Hematopoietic multipotent progenitor cell treated with erythropoietin and hydrocortisone succinate and interleukin-3 and kit ligand, for 8 days (in vitro differentiated cells): ENCODE measurements around the gene PC.
"Not testable (repeated sequence)": the region's sequence is repeated elsewhere in the genome, so short reads cannot be mapped to it uniquely, and the experiment has no call there.

Experiments used
- DNase-seq: peaks from one replicate; pipeline ENCODE4 v3.0.0-alpha.2; 2015

PC gene

GRCh38 chr11:66840317-66841091 lies 117.7 kb downstream of the PC start:
- no peak for DNase-seq

- DNase-seq, result peak; percentile 51
Measured at GRCh38 chr11:66835768-66836405, 122.3 kb downstream of the PC start.

- DNase-seq, result peak; percentile 63
Measured at GRCh38 chr11:66834943-66835342, 123.2 kb downstream of the PC start.

DNA sequence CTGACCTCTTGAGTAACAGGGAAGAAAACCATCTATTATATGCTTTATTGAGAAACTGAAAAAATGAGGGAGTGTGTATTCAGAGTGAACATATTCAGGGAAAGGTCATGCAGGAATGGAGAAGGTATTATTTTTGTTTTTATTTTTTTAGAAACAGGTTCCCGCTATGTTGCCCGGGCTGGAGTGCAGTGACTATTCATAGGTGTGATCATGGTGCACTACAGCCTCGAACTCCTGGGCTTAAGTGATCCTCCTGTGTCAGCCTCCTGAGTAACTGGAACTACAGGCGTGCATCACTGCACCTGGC lies 123.7 kb downstream of the PC start:
- DNase-seq, result no peak

GRCh38 chr11:66824573-66824972 lies 133.6 kb downstream of the PC start:
- not testable (repeated sequence) for DNase-seq

GRCh38 chr11:66823700-66824099 lies 134.5 kb downstream of the PC start:
- DNase-seq, result no peak

DNA sequence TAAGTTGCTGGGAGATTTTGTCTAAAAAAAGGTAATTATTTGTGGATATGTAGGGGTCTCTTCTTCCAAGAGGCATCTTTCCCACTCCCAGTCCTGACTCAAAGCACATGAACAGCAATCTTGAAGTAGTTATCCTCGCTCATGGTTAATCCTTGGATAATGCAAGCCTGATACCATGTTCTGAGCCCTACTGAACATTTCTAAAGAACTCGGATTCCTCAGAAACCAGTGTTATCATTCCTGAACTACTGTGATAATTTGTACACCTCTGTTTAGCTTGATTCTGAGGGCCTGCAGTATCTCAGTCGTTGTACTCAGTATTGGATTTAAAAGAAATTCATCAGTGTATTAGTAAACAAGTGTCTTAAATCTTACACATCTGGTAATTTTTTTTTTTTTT lies 137.3 kb downstream of the PC start:
- DNase-seq, result no peak

DNA sequence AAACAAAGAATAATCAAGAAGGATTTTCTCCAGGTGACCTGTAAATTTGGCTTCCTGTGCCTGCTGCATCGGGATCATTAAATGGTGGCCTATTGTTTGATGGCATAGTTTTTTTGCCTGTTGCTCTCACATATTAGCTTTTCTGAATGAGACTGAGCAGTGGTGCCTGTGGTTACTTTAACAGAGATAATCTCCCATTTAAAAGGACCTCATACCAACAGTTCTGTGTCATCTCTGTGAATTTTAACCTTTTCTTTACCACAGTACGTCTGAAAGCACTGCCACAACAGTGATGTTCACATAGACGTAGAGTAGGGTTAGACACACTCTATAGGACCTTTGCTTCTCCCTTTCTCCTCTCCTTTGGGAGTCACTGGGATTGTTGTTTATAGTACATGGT lies 137.8 kb downstream of the PC start:
- no peak for DNase-seq

GRCh38 chr11:66818231-66818955 lies 139.8 kb downstream of the PC start:
- DNase-seq, result no peak

GRCh38 chr11:66815646-66816045 lies 142.5 kb downstream of the PC start:
- DNase-seq, result no peak

DNA sequence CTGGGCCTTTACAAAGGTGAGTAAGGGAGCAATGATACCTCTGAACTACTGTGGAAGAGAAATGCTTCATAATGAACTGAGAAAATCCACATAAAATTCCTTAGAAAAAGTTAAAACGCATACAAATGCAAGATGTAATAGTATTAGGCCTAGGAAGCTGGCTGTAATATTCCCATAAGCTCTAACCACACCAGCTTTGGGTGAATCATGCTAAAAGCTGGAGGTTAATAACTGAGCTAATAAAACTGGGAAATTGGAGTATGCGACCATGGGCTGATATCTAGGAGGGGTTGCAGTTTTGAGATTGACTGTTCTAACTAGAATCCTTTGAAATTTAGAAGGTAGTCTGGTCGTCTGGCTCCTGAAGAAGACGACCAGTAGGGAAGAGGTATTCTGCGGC lies 143.5 kb downstream of the PC start:
- no peak for DNase-seq

DNA sequence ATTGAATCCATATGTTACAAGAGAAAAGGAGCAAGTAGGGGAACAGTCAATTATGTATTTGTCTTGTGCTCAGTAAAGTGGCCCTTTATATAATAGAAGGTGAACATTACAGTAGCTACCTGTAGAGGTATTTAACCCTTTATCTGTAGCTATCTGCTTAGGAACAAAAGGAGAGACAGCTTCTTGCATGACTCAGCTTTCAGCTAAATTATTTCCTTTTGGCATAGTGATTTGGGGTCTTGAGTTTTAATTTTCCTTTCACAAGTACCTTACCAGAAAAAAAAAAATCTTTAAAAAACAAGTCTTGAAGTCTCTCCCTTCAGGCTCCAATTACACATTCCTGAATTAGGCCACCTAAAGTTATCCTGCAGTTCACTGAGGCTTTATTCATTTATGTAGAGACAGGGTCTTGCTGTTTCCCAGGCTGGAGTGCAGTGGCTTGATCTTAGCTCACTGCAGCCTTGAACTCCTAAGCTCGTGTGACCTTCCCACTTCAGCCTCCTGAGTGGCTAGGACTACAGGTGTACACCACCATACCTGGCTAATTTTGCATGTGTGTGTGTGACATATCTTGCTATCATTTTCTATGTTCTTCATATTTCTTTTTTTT lies 147.5 kb downstream of the PC start:
- DNase-seq, result no peak

DNA sequence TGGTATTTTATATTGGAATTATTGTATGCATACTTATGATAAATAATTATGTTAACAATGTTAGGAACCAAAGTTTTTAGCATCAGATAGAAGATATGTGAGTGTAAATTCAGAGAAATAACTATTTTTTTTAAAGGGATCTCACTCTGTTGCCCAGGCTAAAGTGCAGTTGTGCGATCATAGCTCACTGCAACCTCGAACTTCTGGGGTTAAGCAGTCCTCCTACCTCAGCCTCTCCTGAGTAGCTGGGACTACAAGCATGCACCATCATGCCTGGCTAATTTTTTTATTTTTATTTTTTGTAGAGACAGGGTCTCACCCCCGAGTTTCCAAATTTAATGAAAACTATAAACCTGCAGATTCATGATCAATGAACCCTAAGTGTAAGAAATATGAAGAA lies 148.6 kb downstream of the PC start:
- DNase-seq, result no peak

DNA sequence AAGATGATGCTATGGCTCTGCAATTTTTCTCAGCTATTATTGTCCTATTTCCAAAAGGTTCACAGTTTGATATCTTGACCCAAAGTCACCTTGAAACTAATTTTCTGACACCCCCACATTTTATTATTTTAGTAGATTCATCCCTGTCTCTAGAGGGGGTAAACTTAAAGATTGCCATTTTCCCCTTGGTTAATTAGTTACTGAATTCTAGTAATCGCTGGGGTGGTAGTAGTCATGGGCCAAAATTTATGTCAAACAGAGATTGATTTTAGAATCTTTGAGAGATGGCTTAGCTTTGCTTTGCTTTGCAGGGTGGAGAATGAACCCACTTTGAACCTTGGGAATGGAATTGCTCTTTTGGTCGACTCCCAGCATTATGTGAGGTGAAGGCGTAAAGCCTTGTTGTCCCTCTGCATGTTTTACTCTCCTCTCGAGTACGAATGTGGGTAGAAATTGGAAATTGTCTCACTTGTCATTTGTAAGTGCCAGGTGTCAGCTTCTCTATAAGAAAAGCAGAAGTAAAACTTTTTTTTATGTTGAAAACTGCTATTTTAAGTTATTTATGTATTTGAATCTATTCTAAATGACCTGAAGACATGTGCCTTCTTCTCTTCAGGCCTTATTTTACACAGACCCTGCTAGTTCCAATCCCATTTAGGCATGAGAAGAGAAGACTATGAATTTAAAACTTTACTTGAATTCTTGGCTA lies 157.3 kb downstream of the PC start:
- DNase-seq, result no peak

- not testable (repeated sequence) for DNase-seq
Measured at GRCh38 chr11:66799815-66800214, 158.4 kb downstream of the PC start.
